ENCODE results near the gene OSBPL9.

Gene OSBPL9

GRCh38 chr1:51784997-51785421 is 168.1 kb downstream of the OSBPL9 start:
- no peak overlapping the region for H2BK15ac ChIP-seq (replicated peaks; ENCODE audit: low read depth)
- no peak overlapping the region for H3K4me3 ChIP-seq (ENCODE audit: low read length)
- H2BK5ac ChIP-seq (ENCODE audit: low read length) = no peak overlapping the region
- H3K4ac ChIP-seq (ENCODE audit: low read depth, low read length) = no peak overlapping the region
- no CpG with 5 or more reads among the region's 4 CpGs for WGBS (ENCODE audit: extremely low coverage, insufficient coverage, low lambda C conversion rate)
- H3K9ac ChIP-seq (ENCODE audit: low read length) = no peak overlapping the region
- no peak overlapping the region for H3K56ac ChIP-seq (ENCODE audit: low read length)
- H3K4me2 ChIP-seq (ENCODE audit: low read length) = no peak overlapping the region
- H4K8ac ChIP-seq (ENCODE audit: low read depth, low read length) = no peak overlapping the region
- H3K79me1 ChIP-seq (ENCODE audit: low read length) = no peaks in the 10 kb centered on the region
- no peak overlapping the region for H2BK120ac ChIP-seq (ENCODE audit: low read depth, low read length)
- peaks cover 21% of the 10 kb centered on the region for H3K36me3 ChIP-seq (ENCODE audit: control insufficient read depth, insufficient read depth, low read length)
- no peak overlapping the region for H2AK5ac ChIP-seq (ENCODE audit: low read length)
- no peak overlapping the region for H3K23ac ChIP-seq (ENCODE audit: low read length)
- no peak overlapping the region for H4K5ac ChIP-seq (ENCODE audit: low read length)
- H3K27ac ChIP-seq (ENCODE audit: low read depth, low read length) = no peak overlapping the region
- no peak overlapping the region for H3K18ac ChIP-seq (ENCODE audit: low read length)
- H3K79me2 ChIP-seq (ENCODE audit: control insufficient read depth, insufficient read depth, low read length) = no peaks in the 10 kb centered on the region
- no peaks in the 10 kb centered on the region for H3K27me3 ChIP-seq (ENCODE audit: insufficient read depth, low read length, poor library complexity)
- peak; percentile 47 for DNase-seq
- no peaks in the 10 kb centered on the region for H3K4me1 ChIP-seq (ENCODE audit: control insufficient read depth, low read depth, low read length)

- no peak for DNase-seq
- H3K56ac ChIP-seq (ENCODE audit: low read length) = no peak overlapping the region
- H3K36me3 ChIP-seq (ENCODE audit: control insufficient read depth, insufficient read depth, low read length) = peaks cover 33% of the 10 kb centered on the region
- H3K4me2 ChIP-seq (ENCODE audit: low read length) = no peak overlapping the region
- no peak overlapping the region for H3K4ac ChIP-seq (ENCODE audit: low read depth, low read length)
- H3K79me2 ChIP-seq (ENCODE audit: control insufficient read depth, insufficient read depth, low read length) = no peaks in the 10 kb centered on the region
- H2BK15ac ChIP-seq (replicated peaks; ENCODE audit: low read depth) = no peak overlapping the region
- no peaks in the 10 kb centered on the region for H3K4me1 ChIP-seq (ENCODE audit: control insufficient read depth, low read depth, low read length)
- H4K8ac ChIP-seq (ENCODE audit: low read depth, low read length) = no peak overlapping the region
- no peak overlapping the region for H3K9ac ChIP-seq (ENCODE audit: low read length)
- no peaks in the 10 kb centered on the region for H3K79me1 ChIP-seq (ENCODE audit: low read length)
- no peak overlapping the region for H3K18ac ChIP-seq (ENCODE audit: low read length)
- no peak overlapping the region for H2AK5ac ChIP-seq (ENCODE audit: low read length)
- H4K5ac ChIP-seq (ENCODE audit: low read length) = no peak overlapping the region
- no CpG with 5 or more reads among the region's 2 CpGs for WGBS (ENCODE audit: extremely low coverage, insufficient coverage, low lambda C conversion rate)
- no peaks in the 10 kb centered on the region for H3K27me3 ChIP-seq (ENCODE audit: insufficient read depth, low read length, poor library complexity)
- H3K27ac ChIP-seq (ENCODE audit: low read depth, low read length) = no peak overlapping the region
- no peak overlapping the region for H3K4me3 ChIP-seq (ENCODE audit: low read length)
- no peak overlapping the region for H3K23ac ChIP-seq (ENCODE audit: low read length)
- no peak overlapping the region for H2BK120ac ChIP-seq (ENCODE audit: low read depth, low read length)
- H2BK5ac ChIP-seq (ENCODE audit: low read length) = no peak overlapping the region
Measured at GRCh38 chr1:51788938-51789337, 172.0 kb downstream of the OSBPL9 start.

- WGBS (ENCODE audit: extremely low coverage, insufficient coverage, low lambda C conversion rate) = no CpG with 5 or more reads among the region's 1 CpG
- peaks cover 31% of the 10 kb centered on the region for H3K36me3 ChIP-seq (ENCODE audit: control insufficient read depth, insufficient read depth, low read length)
Measured at GRCh38 chr1:51789342-51789741, 172.4 kb downstream of the OSBPL9 start.

GRCh38 chr1:51790385-51790784 is 173.5 kb downstream of the OSBPL9 start:
- WGBS (ENCODE audit: extremely low coverage, insufficient coverage, low lambda C conversion rate) = no CpG with 5 or more reads among the region's 6 CpGs
- Histone ChIP-seq H4K8ac (ENCODE audit: low read depth, low read length) (no peak overlapping the region), H2BK15ac (replicated peaks; ENCODE audit: low read depth) (no peak overlapping the region), H3K27me3 (ENCODE audit: insufficient read depth, low read length, poor library complexity) (no peaks in the 10 kb centered on the region), H3K4me2 (ENCODE audit: low read length) (no peak overlapping the region), H3K4ac (ENCODE audit: low read depth, low read length) (no peak overlapping the region), H3K4me1 (ENCODE audit: control insufficient read depth, low read depth, low read length) (no peaks in the 10 kb centered on the region), H3K79me1 (ENCODE audit: low read length) (no peaks in the 10 kb centered on the region), H2BK120ac (ENCODE audit: low read depth, low read length) (no peak overlapping the region), H3K79me2 (ENCODE audit: control insufficient read depth, insufficient read depth, low read length) (no peaks in the 10 kb centered on the region), H3K9ac (ENCODE audit: low read length) (no peak overlapping the region), H2BK5ac (ENCODE audit: low read length) (no peak overlapping the region), H3K36me3 (ENCODE audit: control insufficient read depth, insufficient read depth, low read length) (peaks cover 30% of the 10 kb centered on the region), H3K27ac (ENCODE audit: low read depth, low read length) (no peak overlapping the region), H3K23ac (ENCODE audit: low read length) (no peak overlapping the region), H3K4me3 (ENCODE audit: low read length) (no peak overlapping the region), H2AK5ac (ENCODE audit: low read length) (no peak overlapping the region), H4K5ac (ENCODE audit: low read length) (no peak overlapping the region), H3K56ac (ENCODE audit: low read length) (no peak overlapping the region), H3K18ac (ENCODE audit: low read length) (no peak overlapping the region)
- DNase-seq = no peak

More at GRCh38 chr1:51789342-51789741, 172.4 kb downstream of the OSBPL9 start:
- Histone ChIP-seq H3K9ac (ENCODE audit: low read length) (no peak overlapping the region), H3K27me3 (ENCODE audit: insufficient read depth, low read length, poor library complexity) (no peaks in the 10 kb centered on the region), H4K8ac (ENCODE audit: low read depth, low read length) (no peak overlapping the region), H3K23ac (ENCODE audit: low read length) (no peak overlapping the region), H3K18ac (ENCODE audit: low read length) (no peak overlapping the region), H2BK5ac (ENCODE audit: low read length) (no peak overlapping the region), H3K4me2 (ENCODE audit: low read length) (no peak overlapping the region), H2AK5ac (ENCODE audit: low read length) (no peak overlapping the region), H3K56ac (ENCODE audit: low read length) (no peak overlapping the region), H3K4me3 (ENCODE audit: low read length) (no peak overlapping the region), H3K79me1 (ENCODE audit: low read length) (no peaks in the 10 kb centered on the region), H3K27ac (ENCODE audit: low read depth, low read length) (no peak overlapping the region), H3K4me1 (ENCODE audit: control insufficient read depth, low read depth, low read length) (no peaks in the 10 kb centered on the region), H3K4ac (ENCODE audit: low read depth, low read length) (no peak overlapping the region), H2BK15ac (replicated peaks; ENCODE audit: low read depth) (no peak overlapping the region), H3K79me2 (ENCODE audit: control insufficient read depth, insufficient read depth, low read length) (no peaks in the 10 kb centered on the region), H2BK120ac (ENCODE audit: low read depth, low read length) (no peak overlapping the region), H4K5ac (ENCODE audit: low read length) (no peak overlapping the region)
- DNase-seq = no peak

- Histone ChIP-seq H3K27ac (ENCODE audit: low read depth, low read length) (no peak overlapping the region), H3K4me1 (ENCODE audit: control insufficient read depth, low read depth, low read length) (no peaks in the 10 kb centered on the region), H3K18ac (ENCODE audit: low read length) (no peak overlapping the region), H3K27me3 (ENCODE audit: insufficient read depth, low read length, poor library complexity) (no peaks in the 10 kb centered on the region), H3K9ac (ENCODE audit: low read length) (no peak overlapping the region), H2BK15ac (replicated peaks; ENCODE audit: low read depth) (no peak overlapping the region), H3K56ac (ENCODE audit: low read length) (no peak overlapping the region), H3K4me3 (ENCODE audit: low read length) (no peak overlapping the region), H3K79me2 (ENCODE audit: control insufficient read depth, insufficient read depth, low read length) (no peaks in the 10 kb centered on the region), H2BK5ac (ENCODE audit: low read length) (no peak overlapping the region), H3K23ac (ENCODE audit: low read length) (no peak overlapping the region), H3K36me3 (ENCODE audit: control insufficient read depth, insufficient read depth, low read length) (peaks cover 30% of the 10 kb centered on the region), H3K4me2 (ENCODE audit: low read length) (no peak overlapping the region), H4K5ac (ENCODE audit: low read length) (no peak overlapping the region), H4K8ac (ENCODE audit: low read depth, low read length) (no peak overlapping the region), H3K4ac (ENCODE audit: low read depth, low read length) (no peak overlapping the region), H2BK120ac (ENCODE audit: low read depth, low read length) (no peak overlapping the region), H2AK5ac (ENCODE audit: low read length) (no peak overlapping the region), H3K79me1 (ENCODE audit: low read length) (no peaks in the 10 kb centered on the region)
- no CpG with 5 or more reads among the region's 1 CpG for WGBS (ENCODE audit: extremely low coverage, insufficient coverage, low lambda C conversion rate)
- DNase-seq = no peak
Measured at GRCh38 chr1:51791888-51792287, 175.0 kb downstream of the OSBPL9 start.

GRCh38 chr1:51792864-51793263 is 176.0 kb downstream of the OSBPL9 start:
- Histone ChIP-seq H3K4me2 (ENCODE audit: low read length) (no peak overlapping the region), H2BK120ac (ENCODE audit: low read depth, low read length) (no peak overlapping the region), H3K27ac (ENCODE audit: low read depth, low read length) (no peak overlapping the region), H4K8ac (ENCODE audit: low read depth, low read length) (no peak overlapping the region), H2AK5ac (ENCODE audit: low read length) (no peak overlapping the region), H3K79me1 (ENCODE audit: low read length) (no peaks in the 10 kb centered on the region), H4K5ac (ENCODE audit: low read length) (no peak overlapping the region), H3K56ac (ENCODE audit: low read length) (no peak overlapping the region), H3K23ac (ENCODE audit: low read length) (no peak overlapping the region), H3K79me2 (ENCODE audit: control insufficient read depth, insufficient read depth, low read length) (no peaks in the 10 kb centered on the region), H2BK15ac (replicated peaks; ENCODE audit: low read depth) (no peak overlapping the region), H3K9ac (ENCODE audit: low read length) (no peak overlapping the region), H3K27me3 (ENCODE audit: insufficient read depth, low read length, poor library complexity) (no peaks in the 10 kb centered on the region), H2BK5ac (ENCODE audit: low read length) (no peak overlapping the region), H3K4me1 (ENCODE audit: control insufficient read depth, low read depth, low read length) (no peaks in the 10 kb centered on the region), H3K18ac (ENCODE audit: low read length) (no peak overlapping the region), H3K4ac (ENCODE audit: low read depth, low read length) (no peak overlapping the region), H3K36me3 (ENCODE audit: control insufficient read depth, insufficient read depth, low read length) (peaks cover 26% of the 10 kb centered on the region), H3K4me3 (ENCODE audit: low read length) (no peak overlapping the region)
- DNase-seq = peak; percentile 47
- WGBS (ENCODE audit: extremely low coverage, insufficient coverage, low lambda C conversion rate) = no CpG with 5 or more reads among the region's 1 CpG

Measured in mesendoderm (in vitro differentiated cells).